ENCODE results near the gene DPP10.

GRCh38 chr2:114526841-114527240 lies 84.4 kb downstream of the DPP10 start:
- TF ChIP-seq, protein P1, sequence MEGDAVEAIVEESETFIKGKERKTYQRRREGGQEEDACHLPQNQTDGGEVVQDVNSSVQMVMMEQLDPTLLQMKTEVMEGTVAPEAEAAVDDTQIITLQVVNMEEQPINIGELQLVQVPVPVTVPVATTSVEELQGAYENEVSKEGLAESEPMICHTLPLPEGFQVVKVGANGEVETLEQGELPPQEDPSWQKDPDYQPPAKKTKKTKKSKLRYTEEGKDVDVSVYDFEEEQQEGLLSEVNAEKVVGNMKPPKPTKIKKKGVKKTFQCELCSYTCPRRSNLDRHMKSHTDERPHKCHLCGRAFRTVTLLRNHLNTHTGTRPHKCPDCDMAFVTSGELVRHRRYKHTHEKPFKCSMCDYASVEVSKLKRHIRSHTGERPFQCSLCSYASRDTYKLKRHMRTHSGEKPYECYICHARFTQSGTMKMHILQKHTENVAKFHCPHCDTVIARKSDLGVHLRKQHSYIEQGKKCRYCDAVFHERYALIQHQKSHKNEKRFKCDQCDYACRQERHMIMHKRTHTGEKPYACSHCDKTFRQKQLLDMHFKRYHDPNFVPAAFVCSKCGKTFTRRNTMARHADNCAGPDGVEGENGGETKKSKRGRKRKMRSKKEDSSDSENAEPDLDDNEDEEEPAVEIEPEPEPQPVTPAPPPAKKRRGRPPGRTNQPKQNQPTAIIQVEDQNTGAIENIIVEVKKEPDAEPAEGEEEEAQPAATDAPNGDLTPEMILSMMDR (IDR thresholded peaks at IDR 0.05 in 8 of 11, conservative IDR thresholded peaks at IDR 0.05 in 3 of 11), result no peak
- TF ChIP-seq POLR2AphosphoS5 (IDR thresholded peaks at IDR 0.05) (no peak), POLR2A (IDR thresholded peaks at IDR 0.05) (no peak)
